HEK293T (cell line): ENCODE measurements around the gene TM9SF4.

Experiments used
- CTCF ChIA-PET: fragments of 350-600 bp; formaldehyde crosslinking; extraction: SDS; loops from one replicate; lab custom pipeline; 2021; ENCODE audit warnings: antibody characterized with exemption, inconsistent platforms; lab: Yijun Ruan, JAX
- POLR2A ChIA-PET: fragments of 350-600 bp; formaldehyde crosslinking; extraction: SDS; loops from one replicate; lab custom pipeline; 2020; ENCODE audit warnings: antibody characterized with exemption, inconsistent platforms; lab: Yijun Ruan, JAX
- DNase-seq: peaks from one replicate; pipeline ENCODE4 v3.0.0; 2012; ENCODE audit warnings: mixed read lengths; ENCODE audit errors: extremely low spot score
- ARNT ChIP-seq: fragments of 450-650 bp; IDR thresholded peaks from 2 replicates; pipeline ENCODE4 v1.6.1; 2017; ENCODE audit warnings: mild to moderate bottlenecking
- BHLHE40 ChIP-seq: fragments of 450-650 bp; IDR thresholded peaks from 2 replicates; pipeline ENCODE4 v1.6.1; 2016; ENCODE audit warnings: mild to moderate bottlenecking, moderate library complexity, borderline replicate concordance
- CTBP1 ChIP-seq: fragments of 450-650 bp; IDR thresholded peaks from 2 replicates; pipeline ENCODE4 v1.6.1; 2016; ENCODE audit warnings: borderline replicate concordance
- ELF4 ChIP-seq: fragments of 450-650 bp; IDR thresholded peaks from 2 replicates; pipeline ENCODE4 v1.6.1; 2017; ENCODE audit warnings: antibody characterized with exemption
- FOXA1 ChIP-seq: fragments of 450-650 bp; IDR thresholded peaks from 2 replicates; pipeline ENCODE4 v1.6.1; 2016; ENCODE audit warnings: mild to moderate bottlenecking
- FOXK2 ChIP-seq: fragments of 450-650 bp; IDR thresholded peaks from 2 replicates; pipeline ENCODE4 v1.6.1; 2016; ENCODE audit warnings: mild to moderate bottlenecking
- FOXM1 ChIP-seq: fragments of 450-650 bp; IDR thresholded peaks from 2 replicates; pipeline ENCODE4 v1.6.1; 2017; ENCODE audit warnings: mild to moderate bottlenecking, borderline replicate concordance
- HDGF ChIP-seq: fragments of 450-650 bp; IDR thresholded peaks from 2 replicates; pipeline ENCODE4 v1.6.1; 2017; ENCODE audit warnings: antibody characterized with exemption, borderline replicate concordance
- L3MBTL2 ChIP-seq: fragments of 450-650 bp; conservative IDR thresholded peaks from 2 replicates; pipeline ENCODE4 v1.6.1; 2016; ENCODE audit warnings: mild to moderate bottlenecking
- LEF1 ChIP-seq: fragments of 450-650 bp; IDR thresholded peaks from 2 replicates; pipeline ENCODE4 v1.6.1; 2017; ENCODE audit warnings: mild to moderate bottlenecking, borderline replicate concordance
- NFRKB ChIP-seq: fragments of 450-650 bp; IDR thresholded peaks from 2 replicates; pipeline ENCODE4 v1.6.1; 2016; ENCODE audit warnings: mild to moderate bottlenecking, moderate library complexity
- SP1 ChIP-seq: fragments of 450-650 bp; IDR thresholded peaks from 2 replicates; pipeline ENCODE4 v1.6.1; 2017
- SUZ12 ChIP-seq: fragments of 450-650 bp; IDR thresholded peaks from 2 replicates; pipeline ENCODE4 v1.6.1; 2016; ENCODE audit warnings: mild to moderate bottlenecking
- TARDBP ChIP-seq: fragments of 450-650 bp; IDR thresholded peaks from 2 replicates; pipeline ENCODE4 v1.6.1; 2016
- ZNF384 ChIP-seq: fragments of 450-650 bp; IDR thresholded peaks from 2 replicates; pipeline ENCODE4 v1.6.1; 2016
- TF ChIP-seq, protein P1 (sequence below): fragments of 450-650 bp; IDR thresholded peaks from 2 replicates; pipeline ENCODE4 v1.6.1; 2016

Gene TM9SF4

DNA sequence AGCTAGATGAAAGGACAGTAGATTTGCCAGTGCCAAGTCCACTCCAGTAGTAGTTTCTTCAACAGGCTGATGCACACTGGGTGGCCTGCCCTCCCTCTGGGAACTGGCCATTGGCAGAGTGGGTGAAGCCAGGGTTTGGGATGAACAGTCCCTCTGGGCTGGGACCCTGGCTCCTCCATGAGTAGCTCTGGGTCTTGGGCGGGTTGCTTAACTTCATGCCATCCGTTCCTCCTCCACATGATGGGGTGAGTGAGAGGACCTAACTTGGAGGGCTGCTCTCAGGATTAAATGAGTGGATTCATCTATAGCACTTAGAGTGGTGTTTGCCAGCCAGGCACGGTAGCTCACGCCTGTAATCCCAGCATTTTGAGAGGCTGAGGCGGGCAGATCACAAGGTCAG is 50.8 kb downstream of the TM9SF4 start:
- no peak for DNase-seq
- POLR2A ChIA-PET: no interaction called here
- CTCF ChIA-PET: no interaction called here
- TF ChIP-seq FOXK2 (no peak), LEF1 (no peak), HDGF (no peak), L3MBTL2 (no peak), NFRKB (no peak), FOXA1 (no peak)
- TF ChIP-seq, protein P1, sequence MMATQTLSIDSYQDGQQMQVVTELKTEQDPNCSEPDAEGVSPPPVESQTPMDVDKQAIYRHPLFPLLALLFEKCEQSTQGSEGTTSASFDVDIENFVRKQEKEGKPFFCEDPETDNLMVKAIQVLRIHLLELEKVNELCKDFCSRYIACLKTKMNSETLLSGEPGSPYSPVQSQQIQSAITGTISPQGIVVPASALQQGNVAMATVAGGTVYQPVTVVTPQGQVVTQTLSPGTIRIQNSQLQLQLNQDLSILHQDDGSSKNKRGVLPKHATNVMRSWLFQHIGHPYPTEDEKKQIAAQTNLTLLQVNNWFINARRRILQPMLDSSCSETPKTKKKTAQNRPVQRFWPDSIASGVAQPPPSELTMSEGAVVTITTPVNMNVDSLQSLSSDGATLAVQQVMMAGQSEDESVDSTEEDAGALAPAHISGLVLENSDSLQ: no peak

DNA sequence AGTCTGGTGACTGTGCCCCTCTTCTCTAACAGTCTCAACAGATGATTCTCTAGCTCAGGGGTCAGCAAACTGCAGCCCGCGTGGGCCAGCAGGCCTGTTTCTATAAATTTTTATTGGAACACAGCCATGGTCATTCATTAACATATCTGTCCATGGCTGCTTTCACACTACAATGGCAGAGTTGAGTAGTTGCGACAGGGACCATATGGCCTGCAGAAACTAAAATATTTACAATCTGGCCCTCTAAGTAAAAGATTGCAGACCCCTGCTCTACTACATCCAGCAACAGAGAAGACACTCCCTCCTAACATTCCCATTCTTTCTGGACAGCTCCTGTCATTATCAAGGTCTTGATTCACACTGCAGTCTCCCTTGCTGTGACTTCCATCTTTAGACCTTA is 52.8 kb downstream of the TM9SF4 start:
- CTCF ChIA-PET: no interaction called here
- TF ChIP-seq TARDBP: no peak
- no peak for TF ChIP-seq FOXA1
- TF ChIP-seq LEF1: no peak
- no peak for TF ChIP-seq CTBP1
- no peak for TF ChIP-seq ZNF384
- TF ChIP-seq ELF4: no peak
- TF ChIP-seq, protein P1: no peak
- TF ChIP-seq FOXK2: no peak
- TF ChIP-seq SP1: no peak
- TF ChIP-seq SUZ12: no peak
- TF ChIP-seq BHLHE40: no peak
- no peak for TF ChIP-seq HDGF
- TF ChIP-seq L3MBTL2: no peak
- TF ChIP-seq FOXM1: no peak
- TF ChIP-seq NFRKB: no peak
- TF ChIP-seq ARNT: no peak
- POLR2A ChIA-PET: no interaction called here

DNA sequence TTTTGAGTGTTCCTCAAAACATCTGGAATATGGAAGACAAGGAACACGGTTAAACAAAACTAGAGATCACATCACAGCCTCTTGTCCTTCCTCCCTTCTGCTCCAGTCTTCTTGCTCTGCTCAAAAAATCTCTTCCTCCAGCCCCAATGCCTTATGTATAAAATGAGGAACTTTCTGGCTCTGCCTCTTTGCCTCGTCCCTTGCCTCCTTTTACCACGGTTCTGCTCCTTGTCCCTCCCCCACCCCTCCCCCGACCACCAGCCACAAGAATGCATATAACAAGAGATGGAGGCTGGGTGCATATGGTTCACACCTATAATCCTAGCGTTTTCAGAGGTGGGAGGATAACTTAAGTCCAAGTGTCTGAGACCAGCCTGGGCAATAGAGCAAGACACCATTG is 54.4 kb downstream of the TM9SF4 start:
- TF ChIP-seq CTBP1 (no peak), BHLHE40 (no peak), TARDBP (no peak), HDGF (no peak), ARNT (no peak), LEF1 (no peak), ELF4 (no peak), SUZ12 (no peak), FOXK2 (no peak), L3MBTL2 (no peak), ZNF384 (no peak), FOXA1 (no peak)
- TF ChIP-seq, protein P1: no peak
- no peak for DNase-seq
- POLR2A ChIA-PET: no interaction called here
- CTCF ChIA-PET: no interaction called here

More for the DNA sequence above, 52.8 kb downstream of the TM9SF4 start:
- no peak for DNase-seq

DNA sequence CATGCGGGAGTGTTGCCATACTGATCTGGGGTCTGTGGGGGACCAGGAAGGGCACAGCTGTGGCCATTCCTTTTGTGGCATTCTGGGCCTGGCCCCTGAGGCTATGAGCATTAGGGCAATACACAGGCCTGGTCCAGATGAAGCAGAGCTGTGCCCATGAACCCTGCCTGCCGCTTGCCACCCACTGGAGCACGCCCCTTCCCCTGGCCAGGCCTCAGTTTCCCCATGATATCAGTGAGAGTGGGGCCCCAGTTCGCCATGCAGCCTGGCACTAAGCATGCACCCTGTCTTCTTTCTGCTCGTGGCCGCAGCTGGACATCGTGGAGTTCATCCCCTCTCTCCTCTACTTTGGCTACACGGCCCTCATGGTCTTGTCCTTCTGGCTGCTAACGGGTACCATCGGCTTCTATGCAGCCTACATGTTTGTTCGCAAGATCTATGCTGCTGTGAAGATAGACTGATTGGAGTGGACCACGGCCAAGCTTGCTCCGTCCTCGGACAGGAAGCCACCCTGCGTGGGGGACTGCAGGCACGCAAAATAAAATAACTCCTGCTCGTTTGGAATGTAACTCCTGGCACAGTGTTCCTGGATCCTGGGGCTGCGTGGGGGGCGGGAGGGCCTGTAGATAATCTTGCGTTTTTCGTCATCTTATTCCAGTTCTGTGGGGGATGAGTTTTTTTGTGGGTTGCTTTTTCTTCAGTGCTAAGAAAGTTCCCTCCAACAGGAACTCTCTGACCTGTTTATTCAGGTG is 55.6 kb downstream of the TM9SF4 start:
- CTCF ChIA-PET: no interaction called here
- POLR2A ChIA-PET: no interaction called here
- no peak for DNase-seq
- TF ChIP-seq FOXA1 (no peak), ARNT (no peak), HDGF (no peak), SUZ12 (no peak), FOXM1 (no peak), ELF4 (no peak), L3MBTL2 (no peak), ZNF384 (no peak), CTBP1 (no peak), SP1 (no peak), LEF1 (no peak), TARDBP (no peak), BHLHE40 (no peak), FOXK2 (no peak)
- TF ChIP-seq, protein P1: no peak

DNA sequence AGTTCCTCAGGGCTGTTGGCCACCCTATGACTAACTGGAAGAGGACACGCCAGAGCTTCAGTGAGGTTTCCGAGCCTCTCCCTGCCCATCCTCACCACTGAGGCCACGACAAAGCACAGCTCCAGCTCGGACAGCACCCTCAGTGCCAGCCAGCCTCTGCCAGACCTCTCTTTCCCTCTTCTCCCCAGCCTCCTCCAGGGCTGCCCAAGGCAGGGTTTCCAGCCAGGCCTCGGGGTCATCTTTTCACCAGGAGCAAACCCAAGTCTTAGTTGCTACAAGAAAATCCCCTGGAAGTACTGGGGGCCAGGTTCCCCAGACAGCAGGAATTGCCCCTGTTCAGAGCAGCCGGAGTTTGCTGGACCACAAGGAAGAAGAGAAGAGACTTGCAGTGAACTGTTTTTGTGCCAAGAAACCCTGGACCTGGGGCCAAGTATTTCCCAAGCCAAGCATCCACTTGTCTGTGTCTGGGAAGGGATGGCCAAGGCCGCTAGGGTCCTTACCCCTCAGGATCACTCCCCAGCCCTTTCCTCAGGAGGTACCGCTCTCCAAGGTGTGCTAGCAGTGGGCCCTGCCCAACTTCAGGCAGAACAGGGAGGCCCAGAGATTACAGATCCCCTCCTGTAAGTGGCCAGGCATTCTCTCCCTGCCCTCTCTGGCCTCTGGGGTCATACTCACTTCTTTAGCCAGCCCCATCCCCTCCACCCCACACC is 56.5 kb downstream of the TM9SF4 start:
- DNase-seq: no peak
- POLR2A ChIA-PET: no interaction called here
- TF ChIP-seq NFRKB (no peak), BHLHE40 (no peak), ELF4 (no peak)
- CTCF ChIA-PET: no interaction called here
